GM12878 (cell line): ENCODE data around the gene EHMT2. TPM values are rescaled to one million over a fixed set of nuclear protein-coding genes. Genes with fewer than 3 reads are reported as not detected.
"Not testable (repeated sequence)": the region's sequence is repeated elsewhere in the genome, so short reads cannot be mapped to it uniquely, and the experiment has no call there.

Source experiments
- ATAC-seq: fragments of 200-7000 bp; cut with Tn5 transposase; 3 replicates; pipeline ENCODE4 v1.9.1; 2020; ENCODE audit warnings: mild to moderate bottlenecking, moderate library complexity
- BruUV-seq: library from RNA; stranded (reverse); fragments of 400-500 nt; replicated peaks from 2 replicates; lab custom pipeline; 2021; lab: Mats Ljungman, UMichigan
- CTCF ChIA-PET: fragments of 300-600 bp; sonication (Branson Sonifier 250); formaldehyde crosslinking; extraction: SDS; loops from one replicate; lab custom pipeline; 2021; ENCODE audit warnings: inconsistent platforms; lab: Yijun Ruan, JAX
- POLR2A ChIA-PET: fragments of 350-600 bp; formaldehyde crosslinking; extraction: SDS; loops from one replicate; lab custom pipeline; 2021; ENCODE audit warnings: inconsistent platforms; lab: Charles Lee
- RAD21 ChIA-PET: fragments of 300-600 bp; sonication (Branson Sonifier 250); formaldehyde crosslinking; loops from one replicate; lab custom pipeline; 2023; ENCODE audit warnings: antibody characterized with exemption; ENCODE audit not compliant: unreplicated experiment; lab: Charles Lee
- SMC1A ChIA-PET: fragments of 300-600 bp; sonication (Branson Sonifier 250); formaldehyde crosslinking; loops from one replicate; lab custom pipeline; 2023; ENCODE audit not compliant: unreplicated experiment, uncharacterized antibody; lab: Charles Lee
- DNase-seq: peaks from one replicate; pipeline ENCODE4 v3.0.0-alpha.2; 2011; ENCODE audit warnings: low read depth, low spot score
- FAIRE-seq: peaks from 3 replicates; lab custom pipeline; 2011; peaks lifted over from hg19 to GRCh38; lab: Jason Lieb, UNC
- H2AFZ ChIP-seq: 2 replicates; pipeline ENCODE4 v1.6.0; 2011; ENCODE audit warnings: low read depth, low read length, control low read depth; ENCODE audit not compliant: control insufficient read depth
- H3K27ac ChIP-seq: 2 replicates; pipeline ENCODE4 v1.5.1; 2011; ENCODE audit warnings: control low read depth; ENCODE audit not compliant: control insufficient read depth, insufficient read depth
- H3K27me3 ChIP-seq, 2 experiments: replicated peaks in 1 of 2; 2 replicates each; pipeline versions ENCODE4 v1.6.0 to v1.6.1; 2011; ENCODE audit warnings: low read length in 1 of 2; ENCODE audit not compliant: control insufficient read depth in 2 of 2, insufficient read depth in 2 of 2
- H3K36me3 ChIP-seq, 2 experiments: 2 replicates each; pipeline ENCODE4 v1.5.1; 2011; ENCODE audit warnings: low read length in 1 of 2; ENCODE audit not compliant: control insufficient read depth in 2 of 2, insufficient read depth in 2 of 2
- H3K4me1 ChIP-seq: 2 replicates; pipeline ENCODE4 v1.6.1; 2011; ENCODE audit warnings: mild to moderate bottlenecking, low read length, moderate library complexity, mixed read lengths; ENCODE audit not compliant: control insufficient read depth, insufficient read depth
- H3K4me2 ChIP-seq: 2 replicates; pipeline ENCODE4 v1.6.0; 2011; ENCODE audit warnings: control low read depth; ENCODE audit not compliant: control insufficient read depth, insufficient read depth
- H3K4me3 ChIP-seq: fragments of 200-600 bp; sonication (generic); 2 replicates; pipeline ENCODE4 v1.5.1; 2016
- H3K79me2 ChIP-seq: 2 replicates; pipeline ENCODE4 v1.6.0; 2011; ENCODE audit warnings: low read length; ENCODE audit not compliant: control insufficient read depth, insufficient read depth
- H3K9ac ChIP-seq: 2 replicates; pipeline ENCODE4 v1.8.0; 2011; ENCODE audit warnings: low read length, control low read depth, mixed read lengths; ENCODE audit not compliant: control insufficient read depth, insufficient read depth
- H3K9me3 ChIP-seq: replicated peaks from 3 replicates; pipeline ENCODE4 v1.5.1; 2011; ENCODE audit warnings: mild to moderate bottlenecking, low read length; ENCODE audit not compliant: control insufficient read depth, insufficient read depth
- H4K20me1 ChIP-seq: 2 replicates; pipeline ENCODE4 v1.6.0; 2011; ENCODE audit not compliant: control insufficient read depth, insufficient read depth
- CEBPB ChIP-seq, 2 experiments: fragments of 150-350 bp in 1 of 2; IDR thresholded peaks; 2 replicates each; pipeline ENCODE4 v1.6.1; 2012 to 2014; ENCODE audit warnings: low read depth in 2 of 2, low read length in 2 of 2, borderline replicate concordance in 1 of 2, inconsistent platforms in 1 of 2
- EZH2 ChIP-seq: IDR thresholded peaks from 2 replicates; pipeline ENCODE4 v1.6.1; 2012; ENCODE audit warnings: low read depth, mild to moderate bottlenecking, control low read depth, inconsistent platforms, low read length, borderline replicate concordance; ENCODE audit not compliant: control insufficient read depth
- MEF2A ChIP-seq: IDR thresholded peaks from 2 replicates; pipeline ENCODE4 v1.6.1; 2011; ENCODE audit warnings: low read depth, mild to moderate bottlenecking, low read length, moderate library complexity; ENCODE audit not compliant: insufficient read depth
- WGBS: methylation state at CpG from one replicate; pipeline ENCODE4 v1.1.6; 2016; ENCODE audit warnings: low lambda C conversion rate; ENCODE audit not compliant: insufficient replicate concordance, insufficient coverage; ENCODE audit errors: missing lambda C conversion rate; 5-methylcytosine and 5-hydroxymethylcytosine counted together
- in situ Hi-C: fragments of 300-500 bp; cut with MboI; formaldehyde crosslinking; loops from 9 replicates; pipeline ENCODE4 v1.14.3; 2018; ENCODE audit warnings: mixed read lengths
- intact Hi-C: fragments of 100-400 bp; cut with micrococcal nuclease; formaldehyde crosslinking; loops from one replicate; pipeline ENCODE4 v1.14.2; 2022; ENCODE audit not compliant: unreplicated experiment
- polyA plus RNA-seq, 11 experiments: library from polyadenylated mRNA; depleted of rRNA in 4 of 11; unstranded in 6 of 11; stranded (reverse) in 5 of 11; fragments of >200 nt; fragmentation: Nextera tagmentation in 4 of 11; fragmentation: Illumina TruSeq in 1 of 11; extraction: Ambion mirVana in 4 of 11; extraction: Trizol in 1 of 11; gene quantifications; 1 replicate in 1 of 11; 2 replicates in 10 of 11; pipeline versions ENCODE4 v1.2.1 to v1.2.3, GENCODE V29; 2011 to 2016; ENCODE audit warnings: inconsistent platforms in 2 of 11, missing spikeins in 2 of 11, low read depth in 1 of 11
- total RNA-seq, 4 experiments: library from RNA; depleted of rRNA in 3 of 4; stranded (reverse); fragments of >200 nt in 3 of 4; fragmentation: Illumina TruSeq in 1 of 4; extraction: Trizol in 1 of 4; gene quantifications; 2 replicates each; pipeline versions ENCODE4 v1.2.1 to v1.2.3, GENCODE V29; 2013 to 2021
- TF ChIP-seq, protein P1 (sequence below), 3 experiments: IDR thresholded peaks in 2 of 3; conservative IDR thresholded peaks in 1 of 3; 2 replicates each; pipeline ENCODE4 v1.5.1; 2011; ENCODE audit warnings: low read depth in 3 of 3, low read length in 3 of 3, mild to moderate bottlenecking in 3 of 3, control low read depth in 2 of 3, moderate library complexity in 2 of 3, inconsistent platforms in 1 of 3, mixed read lengths in 1 of 3; ENCODE audit not compliant: control insufficient read depth in 2 of 3, insufficient read depth in 1 of 3; ENCODE audit errors: extremely low read depth in 1 of 3
- TF ChIP-seq, protein P2 (sequence below): IDR thresholded peaks from 2 replicates; pipeline ENCODE4 v1.6.1; 2012; ENCODE audit warnings: low read depth, low read length, improper control_type of control experiment
- TF ChIP-seq, protein P3 (sequence below): fragments of 150-350 bp; IDR thresholded peaks from 2 replicates; pipeline ENCODE4 v1.6.1; 2016; ENCODE audit warnings: low read depth, low read length

Gene EHMT2
- total and polyA plus RNA-seq, 10 of the 15 experiments (the other 5 are each of a cell fraction or from before 2014, with no cell fraction given): 1.7 to 53.2 (median 36.3) TPM

DNA sequence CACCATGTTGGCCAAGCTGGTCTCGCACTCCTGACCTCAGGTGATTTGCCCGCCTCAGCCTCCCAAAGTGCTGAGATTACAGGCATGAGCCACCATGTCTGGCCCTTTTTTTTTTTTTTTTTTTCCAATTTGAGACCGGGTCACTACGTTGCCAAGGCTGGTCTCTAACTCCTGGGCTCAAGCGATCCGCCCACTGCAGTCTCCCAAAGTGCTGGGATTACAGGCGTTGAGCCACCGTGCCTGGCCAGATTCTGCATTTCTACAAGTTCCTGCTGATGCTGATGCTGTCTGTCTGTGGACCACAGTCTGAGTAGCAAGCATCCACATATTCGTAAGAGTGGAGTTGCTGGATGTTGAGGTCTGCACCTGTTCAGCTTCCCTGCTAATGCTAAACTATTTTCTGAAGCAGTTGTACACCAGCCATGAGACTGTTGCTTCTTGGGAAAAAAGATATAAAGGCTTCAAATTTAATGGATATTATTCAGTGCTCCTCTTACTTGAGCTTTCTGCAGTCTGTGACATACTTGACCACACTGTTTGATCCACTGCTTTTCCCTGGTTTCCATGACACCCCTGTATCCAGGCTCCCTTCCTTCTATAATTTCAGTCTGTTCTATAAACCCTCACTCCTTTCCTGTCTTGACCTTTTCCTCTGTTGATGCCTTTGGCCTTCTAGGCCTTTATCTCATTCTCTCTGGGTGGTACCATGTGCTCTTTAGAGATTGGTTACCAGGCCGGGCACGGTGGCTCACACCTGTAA, 14.5 kb upstream of the EHMT2 start (continued):
- TF ChIP-seq, protein P1, sequence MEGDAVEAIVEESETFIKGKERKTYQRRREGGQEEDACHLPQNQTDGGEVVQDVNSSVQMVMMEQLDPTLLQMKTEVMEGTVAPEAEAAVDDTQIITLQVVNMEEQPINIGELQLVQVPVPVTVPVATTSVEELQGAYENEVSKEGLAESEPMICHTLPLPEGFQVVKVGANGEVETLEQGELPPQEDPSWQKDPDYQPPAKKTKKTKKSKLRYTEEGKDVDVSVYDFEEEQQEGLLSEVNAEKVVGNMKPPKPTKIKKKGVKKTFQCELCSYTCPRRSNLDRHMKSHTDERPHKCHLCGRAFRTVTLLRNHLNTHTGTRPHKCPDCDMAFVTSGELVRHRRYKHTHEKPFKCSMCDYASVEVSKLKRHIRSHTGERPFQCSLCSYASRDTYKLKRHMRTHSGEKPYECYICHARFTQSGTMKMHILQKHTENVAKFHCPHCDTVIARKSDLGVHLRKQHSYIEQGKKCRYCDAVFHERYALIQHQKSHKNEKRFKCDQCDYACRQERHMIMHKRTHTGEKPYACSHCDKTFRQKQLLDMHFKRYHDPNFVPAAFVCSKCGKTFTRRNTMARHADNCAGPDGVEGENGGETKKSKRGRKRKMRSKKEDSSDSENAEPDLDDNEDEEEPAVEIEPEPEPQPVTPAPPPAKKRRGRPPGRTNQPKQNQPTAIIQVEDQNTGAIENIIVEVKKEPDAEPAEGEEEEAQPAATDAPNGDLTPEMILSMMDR (IDR thresholded peaks at IDR 0.05 in 2 of 3, conservative IDR thresholded peaks at IDR 0.05 in 1 of 3; ENCODE audit: control insufficient read depth in 2 of 3, extremely low read depth in 1 of 3, insufficient read depth in 1 of 3, low read depth in 3 of 3, low read length in 3 of 3): no peak
- TF ChIP-seq CEBPB (IDR thresholded peaks at IDR 0.05; ENCODE audit: borderline replicate concordance in 1 of 2, low read depth in 2 of 2, low read length in 2 of 2) (no peak), MEF2A (no peak), EZH2 (no peak)
- TF ChIP-seq, protein P2, sequence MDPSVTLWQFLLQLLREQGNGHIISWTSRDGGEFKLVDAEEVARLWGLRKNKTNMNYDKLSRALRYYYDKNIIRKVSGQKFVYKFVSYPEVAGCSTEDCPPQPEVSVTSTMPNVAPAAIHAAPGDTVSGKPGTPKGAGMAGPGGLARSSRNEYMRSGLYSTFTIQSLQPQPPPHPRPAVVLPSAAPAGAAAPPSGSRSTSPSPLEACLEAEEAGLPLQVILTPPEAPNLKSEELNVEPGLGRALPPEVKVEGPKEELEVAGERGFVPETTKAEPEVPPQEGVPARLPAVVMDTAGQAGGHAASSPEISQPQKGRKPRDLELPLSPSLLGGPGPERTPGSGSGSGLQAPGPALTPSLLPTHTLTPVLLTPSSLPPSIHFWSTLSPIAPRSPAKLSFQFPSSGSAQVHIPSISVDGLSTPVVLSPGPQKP: no peak
- TF ChIP-seq, protein P3, sequence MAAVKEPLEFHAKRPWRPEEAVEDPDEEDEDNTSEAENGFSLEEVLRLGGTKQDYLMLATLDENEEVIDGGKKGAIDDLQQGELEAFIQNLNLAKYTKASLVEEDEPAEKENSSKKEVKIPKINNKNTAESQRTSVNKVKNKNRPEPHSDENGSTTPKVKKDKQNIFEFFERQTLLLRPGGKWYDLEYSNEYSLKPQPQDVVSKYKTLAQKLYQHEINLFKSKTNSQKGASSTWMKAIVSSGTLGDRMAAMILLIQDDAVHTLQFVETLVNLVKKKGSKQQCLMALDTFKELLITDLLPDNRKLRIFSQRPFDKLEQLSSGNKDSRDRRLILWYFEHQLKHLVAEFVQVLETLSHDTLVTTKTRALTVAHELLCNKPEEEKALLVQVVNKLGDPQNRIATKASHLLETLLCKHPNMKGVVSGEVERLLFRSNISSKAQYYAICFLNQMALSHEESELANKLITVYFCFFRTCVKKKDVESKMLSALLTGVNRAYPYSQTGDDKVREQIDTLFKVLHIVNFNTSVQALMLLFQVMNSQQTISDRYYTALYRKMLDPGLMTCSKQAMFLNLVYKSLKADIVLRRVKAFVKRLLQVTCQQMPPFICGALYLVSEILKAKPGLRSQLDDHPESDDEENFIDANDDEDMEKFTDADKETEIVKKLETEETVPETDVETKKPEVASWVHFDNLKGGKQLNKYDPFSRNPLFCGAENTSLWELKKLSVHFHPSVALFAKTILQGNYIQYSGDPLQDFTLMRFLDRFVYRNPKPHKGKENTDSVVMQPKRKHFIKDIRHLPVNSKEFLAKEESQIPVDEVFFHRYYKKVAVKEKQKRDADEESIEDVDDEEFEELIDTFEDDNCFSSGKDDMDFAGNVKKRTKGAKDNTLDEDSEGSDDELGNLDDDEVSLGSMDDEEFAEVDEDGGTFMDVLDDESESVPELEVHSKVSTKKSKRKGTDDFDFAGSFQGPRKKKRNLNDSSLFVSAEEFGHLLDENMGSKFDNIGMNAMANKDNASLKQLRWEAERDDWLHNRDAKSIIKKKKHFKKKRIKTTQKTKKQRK: no peak

DNA sequence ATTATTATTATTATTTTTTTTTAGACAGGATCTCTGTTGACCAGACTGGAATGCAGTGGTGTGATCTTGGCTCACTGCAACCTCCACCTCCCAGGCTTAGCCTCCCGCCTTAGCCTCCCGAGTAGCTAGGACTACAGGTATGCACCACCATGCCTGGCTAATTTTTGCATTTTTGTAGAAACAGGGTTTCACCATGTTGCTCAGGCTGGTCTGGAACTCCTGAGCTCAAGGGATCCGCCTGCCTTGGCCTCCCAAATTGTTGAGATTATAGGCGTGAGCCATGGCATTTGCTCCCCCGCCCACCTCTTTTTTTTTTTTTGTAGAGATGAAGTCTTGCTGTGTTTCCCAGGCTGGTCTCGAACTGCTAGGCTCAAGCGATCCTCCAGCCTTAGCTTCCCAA, 11.8 kb upstream of the EHMT2 start:
- H3K4me3 ChIP-seq, H3K9ac ChIP-seq, FAIRE-seq, H3K27me3 ChIP-seq, RAD21 ChIA-PET, H3K27ac ChIP-seq, H4K20me1 ChIP-seq, DNase-seq, H3K79me2 ChIP-seq, H3K36me3 ChIP-seq, ATAC-seq, H3K9me3 ChIP-seq, in situ Hi-C loops, H3K4me2 ChIP-seq, BruUV-seq, H2AFZ ChIP-seq: not testable (repeated sequence)
- H3K4me1 ChIP-seq: peaks cover 25% of the 10 kb centered on the region
- ChIA-PET POLR2A (interaction anchor here (0.6 to 0.8 kb wide), 3 partner anchors 80 to 678 kb away, joined by 3 to 4 read pairs (median 4); no protein-coding TSS in a partner anchor), CTCF (interaction anchor here (0.6 to 1.1 kb wide), 5 partner anchors 12 to 299 kb away, joined by 3 to 8 read pairs (median 4); partner anchors contain the start of gene SLC44A4), SMC1A (interaction anchor here (1.0 kb wide), 1 partner anchor 71 kb away, joined by 4 read pairs; no protein-coding TSS in a partner anchor)
- intact Hi-C loops: loop anchor here (10.0 kb wide), 1 partner anchor 364 kb away; the partner anchor contains the start of genes ATP6V1G2, DDX39B and NFKBIL1
- WGBS: 24% methylated on average over 7 of the region's 7 CpGs
